Transverse colon (tissue), 4 donors: Measurements from ENCODE around the gene CDADC1. TPM values are rescaled to one million over a fixed set of nuclear protein-coding genes. Genes with fewer than 3 reads are reported as not detected.

ENCODE experiments used
- DNase-seq: peaks from one replicate; pipeline ENCODE4 v3.0.0-alpha.2; 2019
- H3K27ac ChIP-seq, 4 donors: fragments of 200-600 bp; sonication (generic); 2 replicates each; pipeline ENCODE4 v1.5.1; 2016 to 2018; ENCODE audit warnings: inconsistent platforms in 4 of 4
- H3K27me3 ChIP-seq: fragments of 200-600 bp; sonication (generic); 2 replicates; pipeline ENCODE4 v1.5.1; 2017; ENCODE audit warnings: inconsistent platforms
- H3K36me3 ChIP-seq, 4 donors: fragments of 200-600 bp; sonication (generic); 2 replicates each; pipeline ENCODE4 v1.5.1; 2017 to 2019; ENCODE audit warnings: inconsistent platforms in 4 of 4
- H3K4me1 ChIP-seq, 4 donors: fragments of 200-600 bp; sonication (generic); 2 replicates each; pipeline ENCODE4 v1.5.1; 2017 to 2020; ENCODE audit warnings: inconsistent platforms in 4 of 4
- H3K4me3 ChIP-seq, 4 donors: fragments of 200-600 bp; sonication (generic); 1 replicate in 1 of 4; 2 replicates in 3 of 4; pipeline versions ENCODE4 v1.5.1 to v1.6.1; 2017 to 2019; ENCODE audit warnings: inconsistent platforms in 4 of 4
- H3K9me3 ChIP-seq, 2 donors: fragments of 200-600 bp; sonication (generic); 2 replicates each; pipeline ENCODE4 v1.5.1; 2017 to 2019; ENCODE audit warnings: inconsistent platforms in 2 of 2
- CTCF ChIP-seq, 5 experiments: fragments of 200-600 bp in 3 of 5; fragments of 450-650 bp in 2 of 5; sonication (generic) in 3 of 5; IDR thresholded peaks; 1 replicate in 2 of 5; 2 replicates in 3 of 5; pipeline ENCODE4 v1.5.1; 2016 to 2017; ENCODE audit warnings: antibody characterized with exemption in 5 of 5, inconsistent platforms in 3 of 5, mild to moderate bottlenecking in 2 of 5, moderate library complexity in 1 of 5
- EP300 ChIP-seq: sonication (generic); formaldehyde crosslinking; IDR thresholded peaks from one replicate; pipeline ENCODE4 v1.6.1; 2017; ENCODE audit warnings: antibody characterized with exemption, low read depth
- POLR2A ChIP-seq: fragments of 450-650 bp; IDR thresholded peaks from one replicate; pipeline ENCODE4 v1.6.1; 2016; ENCODE audit warnings: antibody characterized with exemption, mild to moderate bottlenecking, moderate library complexity
- POLR2AphosphoS5 ChIP-seq, 3 donors: sonication (generic); formaldehyde crosslinking; IDR thresholded peaks; one replicate each; pipeline ENCODE4 v1.6.1; 2016; ENCODE audit warnings: antibody characterized with exemption in 3 of 3
- WGBS, 2 donors: methylation state at CpG; one replicate each; pipeline ENCODE4 v1.1.5; 2018; ENCODE audit warnings: low coverage in 1 of 2; 5-methylcytosine and 5-hydroxymethylcytosine counted together
- in situ Hi-C, 4 donors: fragments of 200-750 bp; cut with MboI; loops; one replicate each; pipeline versions ENCODE4 v1.15.0 to v1.15.1; 2017; ENCODE audit warnings: low sequenced_read_pairs in 3 of 4, low pct_ligation_motif_present in 1 of 4, low pct_unique_long_range_greater_than_20kb in 1 of 4
- intact Hi-C: fragments of 100-400 bp; cut with DNase I; formaldehyde crosslinking; loops from one replicate; pipeline ENCODE4 v1.15.1; 2023; ENCODE audit warnings: low total_unique reads
- total RNA-seq, 4 donors: library from RNA; depleted of rRNA; stranded (reverse); fragments of >200 nt; gene quantifications; one replicate each; pipeline ENCODE4 v1.1.0, GENCODE V29; 2016

CDADC1 gene
- total RNA-seq, 4 donors from 2014 or later: 0.75 to 7.9 (median 3.9) TPM

- DNase-seq: no peak
- Histone ChIP-seq H3K9me3 (no peaks in the 10 kb centered on the region), H3K4me3 (no peak overlapping the region), H3K4me1 (peaks cover 2 to 4% (median 3%) of the 10 kb centered on the region in 4 donors), H3K27me3 (peaks cover 40% of the 10 kb centered on the region), H3K27ac (no peak overlapping the region), H3K36me3 (no peaks in the 10 kb centered on the region)
- TF ChIP-seq POLR2A (no peak), EP300 (no peak), CTCF (IDR thresholded peaks at IDR 0.05) (no peak), POLR2AphosphoS5 (IDR thresholded peaks at IDR 0.05) (no peak)
- in situ Hi-C loops (no loop called here), intact Hi-C loops (no loop called here)
- WGBS, 2 donors: 48 to 55% methylated on average over 4 to 5 of the region's 5 CpGs
Observed at GRCh38 chr13:49225223-49226042, 22.3 kb upstream of the CDADC1 start.

DNA sequence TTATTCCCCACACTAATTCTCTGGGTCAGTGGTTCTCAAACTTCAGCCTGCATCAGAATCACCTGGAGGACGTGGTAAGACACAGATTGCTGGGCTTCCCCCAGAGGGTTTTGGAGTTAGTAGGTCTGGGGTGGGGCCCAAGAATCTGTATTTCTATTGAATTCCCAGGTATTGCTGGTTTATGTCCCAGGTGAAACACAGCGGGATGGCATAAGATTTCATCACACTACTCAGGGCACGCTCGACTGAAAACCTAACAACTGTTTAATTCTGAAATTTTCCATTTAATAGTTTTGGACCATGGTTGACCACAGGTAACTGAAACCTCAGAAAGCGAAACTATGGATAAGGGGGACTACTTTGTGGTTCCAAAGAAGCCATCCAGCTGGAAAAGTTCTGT is 21.1 kb upstream of the CDADC1 start:
- H3K4me1 ChIP-seq: no peaks in the 10 kb centered on the region
- 70 to 82% methylated on average over 2 to 5 of the region's 5 CpGs for WGBS, 2 donors
- H3K27me3 ChIP-seq: peaks cover 28% of the 10 kb centered on the region
- H3K9me3 ChIP-seq: no peaks in the 10 kb centered on the region
- no peak for TF ChIP-seq POLR2A
- no peak for DNase-seq
- H3K27ac ChIP-seq: no peak overlapping the region
- H3K36me3 ChIP-seq: no peaks in the 10 kb centered on the region
- no peak overlapping the region for H3K4me3 ChIP-seq
- intact Hi-C loops (no loop called here), in situ Hi-C loops (no loop called here)

DNA sequence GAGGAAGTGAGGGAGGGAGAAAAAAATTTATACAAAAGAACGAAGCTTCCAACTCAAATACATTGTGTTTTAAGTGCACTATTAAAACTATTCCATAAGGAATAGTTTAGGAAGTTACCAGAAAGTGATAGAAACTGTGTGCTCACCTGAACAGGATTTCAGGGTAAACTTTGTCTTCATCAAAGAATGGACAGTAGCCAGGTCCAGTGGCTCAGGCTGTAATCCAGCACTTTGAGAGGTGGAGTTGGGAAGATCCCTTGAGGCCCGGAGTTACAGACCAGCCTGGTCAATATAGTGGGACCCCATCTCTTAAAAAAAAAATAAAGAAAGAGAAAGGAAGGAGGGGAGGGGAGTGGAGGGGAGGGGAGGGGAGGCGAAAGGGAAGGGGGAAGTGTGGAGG is 13.0 kb upstream of the CDADC1 start:
- no peaks in the 10 kb centered on the region for H3K4me1 ChIP-seq
- TF ChIP-seq POLR2A (no peak), EP300 (no peak), CTCF (IDR thresholded peaks at IDR 0.05) (no peak), POLR2AphosphoS5 (IDR thresholded peaks at IDR 0.05) (no peak)
- 63 to 95% methylated on average over 2 to 3 of the region's 3 CpGs for WGBS, 2 donors
- DNase-seq: no peak
- in situ Hi-C loops (no loop called here), intact Hi-C loops (no loop called here)
- no peak overlapping the region for H3K4me3 ChIP-seq
- no peak overlapping the region for H3K27ac ChIP-seq
- no peaks in the 10 kb centered on the region for H3K9me3 ChIP-seq
- H3K36me3 ChIP-seq: no peaks in the 10 kb centered on the region
- H3K27me3 ChIP-seq: no peaks in the 10 kb centered on the region

GRCh38 chr13:49235856-49236431 is 11.8 kb upstream of the CDADC1 start:
- Histone ChIP-seq H3K27me3 (no peaks in the 10 kb centered on the region), H3K9me3 (no peaks in the 10 kb centered on the region), H3K36me3 (no peaks in the 10 kb centered on the region), H3K27ac (no peak overlapping the region), H3K4me1 (no peaks in the 10 kb centered on the region), H3K4me3 (no peak overlapping the region)
- no peak for DNase-seq
- in situ Hi-C loops (no loop called here), intact Hi-C loops (no loop called here)
- 85 to 91% methylated on average over 6 of the region's 6 CpGs for WGBS, 2 donors
- TF ChIP-seq CTCF (IDR thresholded peaks at IDR 0.05) (no peak), EP300 (no peak), POLR2AphosphoS5 (IDR thresholded peaks at IDR 0.05) (no peak), POLR2A (no peak)
